Measurements from ENCODE around the gene ITPK1.

The ITPK1 gene

GRCh38 chr14:92930737-92931602 is 184.8 kb downstream of the ITPK1 start:
- no peak for DNase-seq

DNA sequence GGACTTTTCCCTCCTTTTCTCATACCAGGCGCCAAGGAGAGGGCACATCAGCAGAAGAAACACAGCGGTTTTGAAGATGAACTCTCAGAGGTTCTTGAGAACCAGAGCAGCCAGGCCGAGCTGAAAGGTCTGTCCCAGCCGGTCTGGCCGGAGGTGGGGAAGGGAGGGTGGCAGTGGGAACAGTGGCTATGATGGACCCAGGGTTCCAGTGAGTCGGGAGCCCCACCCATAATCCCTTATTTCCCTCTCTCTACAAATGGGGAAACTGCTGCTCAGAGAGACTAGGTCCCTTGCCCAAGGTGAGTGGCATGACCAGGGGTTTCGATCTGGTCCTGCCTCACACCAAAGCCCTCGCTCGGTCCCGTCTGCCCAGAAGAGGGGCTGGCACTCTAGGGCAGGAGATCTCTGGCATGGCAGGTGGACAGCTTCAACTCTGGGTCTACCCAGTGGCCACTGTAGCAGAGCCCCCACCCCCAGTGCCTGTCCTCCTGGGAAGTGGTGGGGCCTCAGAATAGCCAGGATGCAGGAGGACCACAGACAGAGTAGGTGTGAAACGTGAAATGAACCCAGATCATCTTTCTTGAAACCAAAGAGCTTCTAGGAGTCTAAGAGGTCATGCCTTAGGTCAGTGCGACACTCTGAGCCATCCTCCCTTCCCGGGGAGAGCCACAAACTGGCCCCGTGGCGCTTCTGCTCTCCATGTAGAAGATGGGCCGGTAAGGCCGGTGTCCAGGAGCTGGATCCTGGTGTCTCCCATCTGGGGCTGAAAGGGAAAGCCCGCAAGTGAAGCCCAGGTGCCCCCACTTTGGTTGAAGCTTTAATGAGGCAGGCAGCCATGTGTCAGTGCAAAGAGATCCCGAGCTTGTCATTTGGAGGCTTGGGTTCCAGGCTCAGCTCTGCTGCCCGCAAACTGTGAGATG is 185.8 kb downstream of the ITPK1 start:
- no peak for DNase-seq

DNA sequence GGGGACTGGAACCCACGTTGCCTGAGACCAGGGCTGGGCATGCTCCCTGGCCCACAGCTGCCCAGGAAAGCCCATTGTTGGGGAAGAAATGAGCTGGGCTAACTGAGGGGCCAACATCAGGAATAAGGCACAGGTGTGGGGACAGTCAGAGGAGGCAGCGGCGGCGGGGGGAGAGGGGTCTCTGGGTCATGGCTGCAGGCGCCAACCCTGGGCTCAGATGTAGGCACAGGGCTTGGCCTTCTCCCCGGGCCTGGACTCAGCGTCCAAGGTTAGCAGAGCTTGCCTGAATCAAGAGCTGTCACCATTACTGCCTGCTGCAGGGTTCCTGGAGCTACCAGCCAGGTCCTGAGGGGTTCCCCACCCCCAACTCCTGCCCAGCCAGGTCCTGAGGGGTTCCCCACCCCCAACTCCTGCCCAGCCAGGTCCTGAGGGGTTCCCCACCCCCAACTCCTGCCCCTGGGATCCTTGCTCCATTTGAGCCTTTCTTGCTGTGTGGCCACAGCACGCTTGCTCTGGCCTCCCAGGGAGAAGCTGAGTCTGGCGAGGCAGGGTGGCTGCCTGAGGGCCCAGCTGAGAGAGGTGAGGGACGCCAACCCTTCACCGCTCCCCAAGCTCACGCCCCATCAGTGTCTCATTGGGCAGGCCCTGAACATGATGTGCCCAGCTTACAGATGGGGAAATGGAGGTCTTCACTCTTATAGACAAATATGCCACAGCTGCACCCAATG is 186.6 kb downstream of the ITPK1 start:
- no peak for DNase-seq

GRCh38 chr14:92928258-92928629 is 187.5 kb downstream of the ITPK1 start:
- DNase-seq: no peak

GRCh38 chr14:92927349-92928257 is 188.1 kb downstream of the ITPK1 start:
- DNase-seq: no peak

- DNase-seq: no peak
Measured at GRCh38 chr14:92926931-92927330, 188.8 kb downstream of the ITPK1 start.

DNA sequence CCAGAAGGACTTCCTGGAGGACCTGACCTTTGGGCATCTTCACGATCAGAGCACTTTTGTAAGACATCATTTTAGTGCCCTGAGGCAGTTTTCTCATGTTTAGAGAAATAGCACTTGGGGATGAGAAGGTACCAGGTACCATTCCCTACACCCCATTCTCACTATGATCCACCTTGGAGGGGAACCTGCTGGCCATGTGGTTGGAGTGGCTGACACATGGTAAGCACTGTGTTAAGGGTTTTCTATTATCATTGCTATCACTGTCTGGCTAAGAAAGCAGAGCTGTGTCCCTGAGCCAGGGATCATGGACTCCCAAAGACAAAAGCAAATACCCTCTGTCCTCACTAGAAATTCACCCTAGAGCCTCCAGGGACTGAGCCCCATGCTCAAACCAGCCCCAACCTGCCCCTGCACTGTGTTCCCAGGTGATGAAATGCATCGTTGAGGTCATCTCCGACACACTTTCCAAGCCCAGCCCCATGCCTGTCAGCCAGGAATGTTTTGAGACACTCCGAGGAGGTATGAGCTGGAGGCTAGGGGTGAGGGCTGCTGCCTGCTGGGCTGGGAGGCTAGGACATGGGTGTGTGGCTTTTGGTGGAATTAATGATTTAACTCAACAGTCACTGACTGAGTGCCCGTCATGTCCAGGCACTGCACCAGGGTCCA is 189.4 kb downstream of the ITPK1 start:
- no peak for DNase-seq

- DNase-seq: no peak
Measured at GRCh38 chr14:92925446-92925845, 190.3 kb downstream of the ITPK1 start.

DNA sequence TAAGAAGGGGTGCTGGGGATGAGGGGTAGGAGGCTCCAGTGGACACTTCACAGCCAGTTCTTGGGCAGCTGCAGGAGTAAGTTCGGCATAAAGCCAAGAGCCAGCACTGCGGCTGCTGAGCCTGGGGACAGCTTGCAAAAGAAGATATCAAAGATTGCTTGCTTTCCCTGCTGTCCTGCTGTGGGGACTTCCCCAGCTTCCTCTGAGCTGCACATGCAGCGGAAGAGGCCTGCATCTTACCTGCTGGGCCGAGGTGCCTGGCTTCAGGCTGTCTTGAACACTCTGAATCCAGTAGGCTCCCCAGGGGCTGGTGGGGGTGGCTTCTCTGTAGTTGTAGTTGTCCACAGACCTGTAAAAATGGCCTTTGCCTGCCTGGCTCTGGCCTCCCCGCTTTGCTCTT is 191.5 kb downstream of the ITPK1 start:
- DNase-seq: no peak

DNA sequence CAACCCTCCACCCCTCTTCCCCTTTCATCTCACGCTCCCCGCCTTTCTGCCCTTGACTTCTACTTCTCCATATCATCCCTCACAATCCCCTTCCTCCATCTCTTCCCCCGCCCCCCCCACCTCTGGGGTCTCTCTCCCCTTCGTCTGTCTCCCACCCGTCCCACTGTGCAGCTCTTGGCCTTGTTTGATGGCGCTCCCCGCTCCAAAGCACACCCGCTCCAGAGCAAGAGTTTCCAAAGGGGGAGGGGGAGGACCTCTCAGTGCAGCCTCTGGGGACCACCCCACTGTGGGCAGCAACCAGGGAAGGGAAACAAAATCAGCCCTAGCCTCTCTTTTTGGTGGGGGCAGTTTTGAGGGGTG is 192.0 kb downstream of the ITPK1 start:
- no peak for DNase-seq

- peak; percentile 54 for DNase-seq
Measured at GRCh38 chr14:92922883-92923743, 192.6 kb downstream of the ITPK1 start, which contains the start of gene CHGA. TSS of gene CHGA (plus strand) at chr14:92923150. CDS start at chr14:92923360, 210 bp downstream.

- no peak for DNase-seq
Measured at GRCh38 chr14:92922155-92922735, 193.5 kb downstream of the ITPK1 start.

DNA sequence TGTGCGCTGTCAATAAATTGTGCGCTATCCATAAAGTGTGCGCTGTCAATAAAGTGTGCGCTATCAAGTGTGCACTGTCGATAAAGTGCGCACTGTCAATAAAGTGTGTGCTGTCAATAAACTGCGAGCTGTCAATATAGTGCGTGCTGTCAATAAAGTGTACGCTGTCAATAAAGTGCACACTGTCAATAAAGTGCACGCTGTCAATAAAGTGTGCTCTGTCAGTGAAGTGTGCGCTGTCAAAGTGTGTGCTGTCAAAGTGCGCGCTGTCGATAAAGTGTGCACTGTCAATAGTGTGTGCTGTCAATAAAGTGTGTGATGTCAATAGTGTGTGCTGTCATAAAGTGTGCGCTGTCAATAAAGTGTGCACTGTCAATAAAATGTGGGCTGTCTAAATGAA is 195.7 kb downstream of the ITPK1 start:
- DNase-seq: no peak

- no peak for DNase-seq
Measured at GRCh38 chr14:92917956-92918355, 197.8 kb downstream of the ITPK1 start.

- DNase-seq: no peak
Measured at GRCh38 chr14:92917041-92917940, 198.4 kb downstream of the ITPK1 start.

DNA sequence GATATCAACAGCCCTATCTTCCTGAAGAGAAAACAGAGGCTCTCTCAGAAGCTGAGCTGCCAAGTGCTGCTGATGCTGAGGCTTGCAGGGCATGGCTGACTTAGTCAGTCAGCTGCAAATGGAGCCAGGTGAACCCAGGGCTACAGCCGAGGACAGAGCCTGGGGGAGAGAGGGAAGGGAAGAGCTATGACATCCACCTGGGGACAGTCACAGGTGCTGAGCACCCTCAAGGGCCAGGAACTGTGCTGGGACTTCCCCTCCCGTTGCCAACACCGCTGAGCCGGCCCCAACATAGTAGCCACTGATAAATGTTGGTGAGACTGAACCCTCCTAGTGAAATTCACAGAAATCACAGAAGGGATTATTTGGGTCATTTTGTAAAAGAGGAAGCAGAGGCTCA is 199.5 kb downstream of the ITPK1 start:
- DNase-seq: no peak

DNA sequence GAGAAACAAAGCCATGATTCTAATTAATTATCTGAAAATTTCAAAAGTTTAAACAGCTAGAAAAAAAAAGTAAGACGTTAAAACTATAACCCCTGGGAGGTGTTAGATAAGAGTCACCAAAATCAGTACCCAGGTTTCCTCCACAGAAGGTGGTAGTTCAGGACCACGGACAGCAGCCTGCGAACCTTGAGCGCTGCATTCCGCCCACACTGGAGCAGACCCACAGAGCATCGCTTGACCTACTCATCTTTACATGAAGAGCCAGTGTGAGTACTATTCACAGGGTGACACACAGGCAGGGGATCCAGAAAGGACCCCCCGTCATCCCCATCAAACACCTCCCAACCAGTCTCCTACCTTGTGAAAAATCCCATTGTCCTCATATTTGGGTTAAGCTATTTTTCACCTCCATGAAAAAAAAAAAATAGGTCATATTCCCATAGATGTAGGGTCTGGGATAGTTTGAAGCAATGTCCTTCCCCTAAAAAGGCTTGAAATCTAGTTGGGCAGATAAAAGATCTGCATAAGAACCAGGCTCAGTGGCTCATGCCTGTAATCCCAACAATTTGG is 201.6 kb downstream of the ITPK1 start:
- no peak for DNase-seq

DNA sequence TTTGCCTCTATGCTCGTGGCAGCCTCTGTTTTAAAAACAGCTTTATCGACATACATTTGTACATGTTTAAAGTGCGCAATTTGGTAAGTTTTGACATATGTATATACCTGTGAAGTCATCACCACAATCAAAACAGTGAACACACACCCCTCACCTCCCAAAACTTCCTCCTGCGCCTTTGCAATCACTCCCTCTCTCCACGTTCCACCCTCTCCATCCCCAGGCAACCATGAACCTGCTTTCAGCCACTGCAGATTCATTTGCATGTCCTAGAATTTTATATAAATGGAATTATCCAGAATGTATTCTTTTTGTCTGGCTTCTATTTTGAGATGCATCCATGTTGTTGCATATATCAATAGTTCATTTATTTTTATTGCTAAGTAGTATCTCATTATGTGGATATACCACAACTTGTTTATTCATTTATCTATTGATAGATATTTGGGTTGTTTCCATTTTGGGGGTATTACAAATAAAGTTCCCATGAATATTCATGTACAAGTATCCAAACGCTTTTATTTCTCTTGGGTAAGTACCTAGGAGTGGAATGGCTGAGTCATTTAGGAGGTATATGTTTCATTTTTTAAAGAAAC is 208.3 kb downstream of the ITPK1 start:
- no peak for DNase-seq
